Activated CD8-positive, alpha-beta memory T cell treated with anti-CD3 and anti-CD28 coated beads for 48 hours (primary cell): ENCODE measurements around the gene TACSTD2.
"Not testable (repeated sequence)": the region's sequence is repeated elsewhere in the genome, so short reads cannot be mapped to it uniquely, and the experiment has no call there.

Source experiments
- DNase-seq, 3 experiments: peaks; one replicate each; pipeline ENCODE4 v3.0.0-alpha.2; 2020; ENCODE audit warnings: low read depth in 2 of 3, low spot score in 2 of 3

Gene TACSTD2

GRCh38 chr1:58566339-58566738, 10.7 kb downstream of the TACSTD2 start:
- no peak for DNase-seq

- DNase-seq = not testable (repeated sequence)
Measured at GRCh38 chr1:58563715-58564114, 13.3 kb downstream of the TACSTD2 start.

- DNase-seq = no peak
Measured at GRCh38 chr1:58561633-58562032, 15.4 kb downstream of the TACSTD2 start.

- no peak for DNase-seq
Measured at GRCh38 chr1:58555393-58555792, 21.7 kb downstream of the TACSTD2 start.

GRCh38 chr1:58551186-58552140, 25.6 kb downstream of the TACSTD2 start:
- no peak for DNase-seq

- not testable (repeated sequence) for DNase-seq
Measured at GRCh38 chr1:58549291-58549690, 27.8 kb downstream of the TACSTD2 start.

GRCh38 chr1:58548371-58548770, 28.7 kb downstream of the TACSTD2 start:
- no peak for DNase-seq

- DNase-seq = peak; percentile 93 to 97 (median 96)
Measured at GRCh38 chr1:58546520-58547308, 30.3 kb downstream of the TACSTD2 start, which contains the start of gene OMA1. TSS of gene OMA1 (minus strand) at chr1:58546726. CDS start at chr1:58539294, 7,432 bp downstream.

GRCh38 chr1:58545591-58546519, 31.2 kb downstream of the TACSTD2 start:
- DNase-seq = peak in 2 of 3 experiments; percentile 42 to 47

GRCh38 chr1:58543260-58543659, 33.8 kb downstream of the TACSTD2 start:
- DNase-seq = no peak

GRCh38 chr1:58539553-58539952, 37.5 kb downstream of the TACSTD2 start:
- no peak for DNase-seq

GRCh38 chr1:58538821-58539220, 38.2 kb downstream of the TACSTD2 start:
- DNase-seq = no peak

- not testable (repeated sequence) for DNase-seq
Measured at GRCh38 chr1:58531842-58532241, 45.2 kb downstream of the TACSTD2 start.

- DNase-seq = no peak
Measured at GRCh38 chr1:58529284-58529683, 47.8 kb downstream of the TACSTD2 start.

- DNase-seq = no peak
Measured at GRCh38 chr1:58528518-58528917, 48.5 kb downstream of the TACSTD2 start.
